ENCODE results near the gene IMPDH2.

The IMPDH2 gene

GRCh38 chr3:49005303-49005680 is 23.9 kb downstream of the IMPDH2 start:
- no peak for DNase-seq

- DNase-seq: no peak
Measured at GRCh38 chr3:49004352-49005302, 24.6 kb downstream of the IMPDH2 start.

DNA sequence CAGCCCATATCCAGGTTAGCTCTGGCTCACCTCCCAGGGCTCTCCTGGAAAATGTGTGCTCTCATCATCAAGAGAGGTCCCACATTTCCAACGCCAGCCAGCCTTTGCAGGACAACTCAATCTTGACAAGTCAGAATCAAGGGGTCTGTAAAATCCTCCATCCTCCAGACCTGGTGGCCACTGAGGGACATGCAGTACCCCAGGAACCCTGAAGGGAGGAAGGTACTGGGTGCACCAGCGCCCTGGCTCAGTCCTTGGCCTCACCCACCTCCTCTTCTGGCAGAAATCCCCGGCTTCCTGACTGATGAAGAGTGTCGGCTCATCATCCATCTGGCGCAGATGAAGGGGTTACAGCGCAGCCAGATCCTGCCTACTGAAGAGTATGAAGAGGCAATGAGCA is 28.0 kb downstream of the IMPDH2 start:
- DNase-seq: no peak

DNA sequence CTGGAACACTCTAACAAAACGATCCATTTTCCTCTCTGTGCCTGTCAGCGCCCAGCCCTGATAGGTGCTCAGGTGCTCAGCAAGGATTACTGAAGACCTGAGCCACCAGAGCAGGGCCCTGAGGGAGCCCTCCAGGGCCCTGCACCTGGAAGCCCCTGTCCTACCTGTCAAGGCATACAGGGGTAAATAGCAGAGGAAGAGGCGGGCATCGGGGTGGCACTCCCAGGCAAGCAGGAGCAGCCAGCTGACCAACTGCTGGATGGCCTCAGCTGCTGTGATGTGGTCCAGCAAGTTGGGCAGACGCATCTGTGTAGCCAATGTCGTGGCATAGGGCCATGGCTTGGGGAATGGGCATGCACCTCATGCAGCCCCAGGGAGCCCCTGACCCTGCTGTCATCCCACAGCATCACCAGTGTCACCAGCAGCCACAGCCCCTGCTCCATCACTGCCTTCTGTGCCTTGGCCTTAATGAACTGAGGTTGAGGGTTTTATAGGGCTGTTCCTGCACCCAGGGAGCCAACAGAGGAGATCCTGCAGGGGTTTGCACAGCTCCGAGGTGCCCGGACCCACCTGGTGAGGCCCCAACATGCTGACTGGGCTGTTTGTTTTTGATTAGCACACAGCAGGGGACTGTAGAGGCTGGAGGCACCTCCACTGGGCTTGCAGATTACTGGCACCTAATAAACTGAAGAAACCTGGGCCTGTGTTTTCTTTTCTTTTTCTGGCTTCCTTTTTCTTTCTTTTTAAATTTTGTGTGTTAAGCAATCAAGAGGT is 29.9 kb downstream of the IMPDH2 start:
- DNase-seq: no peak

- DNase-seq: no peak
Measured at GRCh38 chr3:48997714-48998637, 31.2 kb downstream of the IMPDH2 start.

- no peak for DNase-seq
Measured at GRCh38 chr3:48997102-48997635, 32.0 kb downstream of the IMPDH2 start.

DNA sequence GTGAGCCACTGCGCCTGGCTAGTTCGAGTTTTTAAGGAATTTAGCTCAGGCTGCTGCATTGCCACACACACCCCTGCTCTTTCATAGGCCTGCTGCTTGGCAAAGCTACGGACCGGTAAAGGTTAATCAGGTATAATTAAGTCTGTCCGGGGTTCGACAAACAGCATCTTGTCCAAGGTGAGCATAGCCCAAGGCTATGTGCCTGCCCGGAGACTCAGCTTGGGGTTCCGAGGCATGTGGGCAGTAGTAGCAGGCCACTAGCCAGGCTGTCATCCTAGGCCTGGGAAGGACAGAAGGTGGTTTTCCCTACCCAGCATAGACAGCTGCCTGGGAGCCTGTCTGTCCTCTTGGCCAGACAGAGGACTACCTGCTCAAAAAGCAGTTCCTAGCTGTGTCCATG is 32.6 kb downstream of the IMPDH2 start:
- DNase-seq: no peak

DNA sequence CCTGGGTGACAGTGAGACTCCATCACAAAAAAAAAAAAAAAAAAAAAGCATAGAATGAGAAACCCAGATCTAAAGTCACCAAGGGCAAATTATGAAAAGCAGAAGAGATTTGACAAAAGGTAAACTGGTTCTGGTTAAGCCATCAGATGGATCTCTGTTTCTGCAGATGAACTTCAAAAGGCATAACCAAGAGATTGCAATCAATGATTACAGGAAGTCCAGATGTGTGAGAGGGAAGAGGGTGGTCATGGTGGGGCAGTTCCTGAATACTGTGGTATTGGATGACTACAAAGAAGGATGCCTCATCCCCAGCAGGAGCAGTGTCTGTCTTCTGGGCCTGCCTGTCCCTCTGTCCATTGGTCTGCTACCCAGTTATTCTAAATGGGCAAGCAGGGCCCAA is 35.4 kb downstream of the IMPDH2 start:
- DNase-seq: no peak

DNA sequence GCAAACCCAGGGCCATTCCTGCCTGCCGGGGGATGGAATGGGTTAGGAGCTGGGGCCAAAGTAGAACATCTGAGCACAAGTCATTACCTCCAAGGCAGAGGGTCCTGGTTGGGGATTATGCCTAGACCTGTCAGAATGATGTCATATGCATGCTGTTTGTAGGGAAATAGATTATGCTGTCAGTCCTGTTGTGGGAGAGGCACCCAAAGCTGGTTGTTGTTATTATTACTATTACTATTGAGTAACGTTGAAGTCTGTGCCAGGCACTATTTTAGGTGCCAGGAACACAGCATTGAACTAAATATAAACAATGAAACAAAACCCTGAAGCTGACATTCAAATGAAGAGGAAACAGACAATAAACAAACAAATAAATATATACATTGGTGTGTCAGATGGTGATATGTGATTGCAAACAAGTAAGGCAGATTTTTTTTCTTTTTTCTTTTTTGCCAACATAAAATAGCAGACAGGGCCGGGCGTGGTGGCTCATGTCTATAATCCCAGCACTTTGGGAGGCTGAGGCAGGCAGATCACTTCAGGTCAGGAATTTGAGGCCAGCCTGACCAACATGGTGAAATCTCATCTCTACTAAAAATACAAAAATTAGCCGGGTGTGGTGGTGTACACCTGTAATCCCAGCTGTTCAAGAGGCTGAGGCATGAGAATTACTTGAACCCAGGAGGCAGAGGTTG is 37.2 kb downstream of the IMPDH2 start:
- DNase-seq: no peak

GRCh38 chr3:48990636-48991469 is 38.3 kb downstream of the IMPDH2 start:
- DNase-seq: peak; percentile 79

DNA sequence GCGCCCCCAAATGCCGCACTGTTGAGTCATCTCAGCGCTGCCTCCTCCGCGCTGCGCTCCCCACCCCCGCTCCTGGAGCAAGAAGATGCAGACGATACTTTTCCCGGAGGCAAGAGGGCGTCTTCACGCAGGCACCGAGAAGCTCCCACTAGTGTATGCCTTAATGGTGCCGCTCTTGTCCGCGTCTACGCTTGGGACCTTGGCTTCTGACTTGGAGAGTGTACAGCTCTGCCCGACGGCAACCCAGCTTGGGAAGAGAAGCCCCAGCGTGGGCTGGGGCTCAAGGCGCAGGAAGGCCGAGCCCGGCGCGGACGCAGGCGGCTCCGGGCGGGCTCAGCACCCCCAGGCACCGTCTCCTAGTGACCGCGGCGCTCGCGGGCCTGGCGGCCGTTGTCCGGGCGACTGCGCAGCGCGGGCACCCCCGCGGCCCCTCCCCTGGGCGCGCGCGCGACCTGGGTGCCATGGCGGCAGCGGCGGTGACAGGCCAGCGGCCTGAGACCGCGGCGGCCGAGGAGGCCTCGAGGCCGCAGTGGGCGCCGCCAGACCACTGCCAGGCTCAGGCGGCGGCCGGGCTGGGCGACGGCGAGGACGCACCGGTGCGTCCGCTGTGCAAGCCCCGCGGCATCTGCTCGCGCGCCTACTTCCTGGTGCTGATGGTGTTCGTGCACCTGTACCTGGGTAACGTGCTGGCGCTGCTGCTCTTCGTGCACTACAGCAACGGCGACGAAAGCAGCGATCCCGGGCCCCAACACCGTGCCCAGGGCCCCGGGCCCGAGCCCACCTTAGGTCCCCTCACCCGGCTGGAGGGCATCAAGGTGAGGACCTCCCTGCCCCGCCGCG is 39.2 kb downstream of the IMPDH2 start, which contains the start of gene P4HTM:
Gene P4HTM (plus strand): TSS at position 446 of the 840 bp plus-strand sequence. CDS start 16 bp downstream, at position 462.
- peak; percentile 91 for DNase-seq

DNA sequence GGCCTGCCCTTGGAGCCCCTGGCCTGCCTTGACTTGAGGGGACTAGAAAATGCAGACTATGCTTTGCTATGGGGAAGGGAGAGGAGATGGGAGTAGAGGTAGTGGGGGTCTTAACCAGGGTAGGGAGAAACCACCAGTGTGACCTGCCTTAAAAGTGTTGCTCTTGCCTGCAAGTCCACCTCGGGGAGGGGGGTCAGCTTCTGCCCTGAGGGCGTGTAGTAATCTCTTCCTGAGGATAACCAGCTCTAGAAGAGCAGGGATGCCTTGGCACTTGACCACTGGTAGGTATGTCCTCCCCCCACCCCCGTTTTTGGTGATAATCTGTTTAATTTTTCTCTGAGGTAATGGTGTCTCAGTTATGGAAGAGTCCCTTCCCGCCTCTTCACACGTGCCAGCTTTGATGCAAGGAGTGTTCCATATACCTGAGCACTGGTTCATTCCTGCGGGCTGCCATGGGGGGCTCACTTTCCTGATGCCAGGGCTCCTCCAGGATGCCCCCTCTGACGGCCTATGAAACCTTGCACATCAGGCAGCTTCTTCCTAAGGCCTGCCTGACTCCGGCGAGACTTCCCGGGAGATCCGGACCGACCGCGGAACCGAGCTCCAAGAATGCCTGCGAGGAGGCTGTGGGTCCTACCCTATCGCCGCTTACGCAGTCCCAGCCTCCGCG is 39.9 kb downstream of the IMPDH2 start:
- no peak for DNase-seq

GRCh38 chr3:48985831-48986376 is 43.3 kb downstream of the IMPDH2 start:
- DNase-seq: no peak

DNA sequence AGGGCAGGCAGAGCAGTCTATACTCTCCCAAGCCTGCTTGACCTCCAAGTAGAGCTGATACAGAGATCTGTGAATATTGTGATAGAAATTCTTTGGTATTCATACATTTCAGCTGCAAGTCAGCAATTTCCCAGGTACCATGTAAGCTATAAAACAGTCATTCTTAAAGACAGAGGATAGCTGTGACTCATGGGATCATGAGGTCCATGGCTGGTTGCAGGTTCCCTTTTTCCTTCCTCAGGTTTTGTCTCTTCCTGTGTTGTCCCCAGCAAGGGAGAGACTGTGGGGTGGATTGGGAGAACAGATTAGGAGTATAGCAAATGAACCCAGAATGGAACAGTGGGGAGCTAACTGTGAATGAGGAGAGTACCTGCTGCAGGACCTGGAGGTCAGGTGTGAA is 44.5 kb downstream of the IMPDH2 start:
- DNase-seq: no peak

DNA sequence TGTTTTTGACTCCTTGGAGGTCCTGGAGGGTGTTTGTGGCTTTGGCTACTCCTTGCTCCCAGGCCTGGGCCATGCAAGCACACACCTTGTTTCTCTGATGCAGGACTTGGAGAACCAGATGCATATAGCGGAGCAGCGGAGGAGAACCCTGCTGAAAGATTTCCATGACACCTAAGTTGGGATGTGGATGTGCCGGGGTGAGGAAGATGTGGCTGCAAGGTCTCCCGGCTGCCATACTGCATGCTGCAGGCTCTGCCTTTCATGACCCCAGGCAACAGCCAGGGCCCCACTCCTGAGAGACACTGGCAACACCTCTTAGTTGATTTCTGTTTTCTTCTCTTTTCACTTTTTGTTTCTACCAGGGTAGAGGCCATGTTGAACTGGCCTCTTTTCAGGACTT is 46.1 kb downstream of the IMPDH2 start:
- DNase-seq: no peak

GRCh38 chr3:48982686-48983085 is 46.5 kb downstream of the IMPDH2 start:
- DNase-seq: no peak

GRCh38 chr3:48982016-48982415 is 47.2 kb downstream of the IMPDH2 start:
- no peak for DNase-seq

- DNase-seq: no peak
Measured at GRCh38 chr3:48980295-48980694, 48.9 kb downstream of the IMPDH2 start.

DNA sequence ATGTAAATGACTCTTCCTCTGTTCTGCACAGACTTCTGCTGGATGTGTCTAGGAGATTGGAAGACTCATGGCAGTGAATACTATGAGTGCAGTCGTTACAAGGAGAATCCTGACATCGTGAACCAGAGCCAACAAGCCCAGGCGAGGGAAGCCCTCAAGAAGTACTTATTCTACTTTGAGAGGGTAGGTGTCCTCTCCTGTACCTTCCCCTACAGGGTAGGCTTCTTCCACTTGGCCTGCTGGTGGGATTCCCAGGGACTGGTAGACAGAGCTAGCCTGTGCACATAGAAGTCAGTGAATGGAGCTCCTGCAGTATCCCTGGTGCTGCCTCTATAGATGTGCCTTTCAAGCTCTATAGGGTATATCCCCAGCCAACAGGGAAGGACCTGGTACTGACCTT is 49.7 kb downstream of the IMPDH2 start:
- no peak for DNase-seq
